ENCODE results near the gene PNRC2. TPM values are rescaled to one million over a fixed set of nuclear protein-coding genes. Genes with fewer than 3 reads are reported as not detected.

Gene PNRC2
- total and polyA plus RNA-seq, 2 of the 13 experiments (the other 11 are each of a cell fraction or from before 2014, with no cell fraction given), result 74.9 to 97.5 TPM

- TF ChIP-seq ASH2L (IDR thresholded peaks at IDR 0.05; ENCODE audit: insufficient read length, low read depth, low read length) (peak; percentile 91), CBFB (CRISPR knock-in tag; IDR thresholded peaks at IDR 0.05) (peak; percentile 71), ZFP62 (CRISPR knock-in tag; IDR thresholded peaks at IDR 0.05) (no peak), STAT6 (CRISPR knock-in tag; IDR thresholded peaks at IDR 0.05; ENCODE audit: borderline replicate concordance) (no peak; the same call in 1 of the 2 replicates), SSRP1 (CRISPR knock-in tag; IDR thresholded peaks at IDR 0.05) (no peak), ZMAT3 (CRISPR knock-in tag; conservative IDR thresholded peaks at IDR 0.05) (peak; percentile 86), ZNF660 (CRISPR knock-in tag; IDR thresholded peaks at IDR 0.05; ENCODE audit: borderline replicate concordance, low read depth) (no peak), ZNF564 (CRISPR knock-in tag; IDR thresholded peaks at IDR 0.05) (peak; percentile 85), ZNF264 (CRISPR knock-in tag; IDR thresholded peaks at IDR 0.05) (0 out of 2 replicates have a peak, but pooled peaks have one; percentile 40), MTA1 (CRISPR knock-in tag; IDR thresholded peaks at IDR 0.05; ENCODE audit: borderline replicate concordance) (peak; percentile 40; the same call in 1 of the 2 replicates), ZNF512B (CRISPR knock-in tag; IDR thresholded peaks at IDR 0.05; ENCODE audit: borderline replicate concordance) (no peak), ATM (IDR thresholded peaks at IDR 0.05; ENCODE audit: borderline replicate concordance) (no peak), XBP1 (CRISPR knock-in tag; IDR thresholded peaks at IDR 0.05) (no peak), ZNF333 (CRISPR knock-in tag; IDR thresholded peaks at IDR 0.05; ENCODE audit: borderline replicate concordance) (peak; percentile 97), ELF3 (CRISPR knock-in tag; IDR thresholded peaks at IDR 0.05) (peak; percentile 73; the same call in 1 of the 2 replicates)
- TF ChIP-seq, protein P1, sequence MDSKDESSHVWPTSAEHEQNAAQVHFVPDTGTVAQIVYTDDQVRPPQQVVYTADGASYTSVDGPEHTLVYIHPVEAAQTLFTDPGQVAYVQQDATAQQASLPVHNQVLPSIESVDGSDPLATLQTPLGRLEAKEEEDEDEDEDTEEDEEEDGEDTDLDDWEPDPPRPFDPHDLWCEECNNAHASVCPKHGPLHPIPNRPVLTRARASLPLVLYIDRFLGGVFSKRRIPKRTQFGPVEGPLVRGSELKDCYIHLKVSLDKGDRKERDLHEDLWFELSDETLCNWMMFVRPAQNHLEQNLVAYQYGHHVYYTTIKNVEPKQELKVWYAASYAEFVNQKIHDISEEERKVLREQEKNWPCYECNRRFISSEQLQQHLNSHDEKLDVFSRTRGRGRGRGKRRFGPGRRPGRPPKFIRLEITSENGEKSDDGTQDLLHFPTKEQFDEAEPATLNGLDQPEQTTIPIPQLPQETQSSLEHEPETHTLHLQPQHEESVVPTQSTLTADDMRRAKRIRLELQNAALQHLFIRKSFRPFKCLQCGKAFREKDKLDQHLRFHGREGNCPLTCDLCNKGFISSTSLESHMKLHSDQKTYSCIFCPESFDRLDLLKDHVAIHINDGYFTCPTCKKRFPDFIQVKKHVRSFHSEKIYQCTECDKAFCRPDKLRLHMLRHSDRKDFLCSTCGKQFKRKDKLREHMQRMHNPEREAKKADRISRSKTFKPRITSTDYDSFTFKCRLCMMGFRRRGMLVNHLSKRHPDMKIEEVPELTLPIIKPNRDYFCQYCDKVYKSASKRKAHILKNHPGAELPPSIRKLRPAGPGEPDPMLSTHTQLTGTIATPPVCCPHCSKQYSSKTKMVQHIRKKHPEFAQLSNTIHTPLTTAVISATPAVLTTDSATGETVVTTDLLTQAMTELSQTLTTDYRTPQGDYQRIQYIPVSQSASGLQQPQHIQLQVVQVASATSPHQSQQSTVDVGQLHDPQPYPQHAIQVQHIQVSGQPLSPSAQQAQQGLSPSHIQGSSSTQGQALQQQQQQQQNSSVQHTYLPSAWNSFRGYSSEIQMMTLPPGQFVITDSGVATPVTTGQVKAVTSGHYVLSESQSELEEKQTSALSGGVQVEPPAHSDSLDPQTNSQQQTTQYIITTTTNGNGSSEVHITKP (CRISPR knock-in tag; IDR thresholded peaks at IDR 0.05; ENCODE audit: low read depth), result peak; percentile 20; the same call in 1 of the 2 replicates
- TF ChIP-seq, protein P2, sequence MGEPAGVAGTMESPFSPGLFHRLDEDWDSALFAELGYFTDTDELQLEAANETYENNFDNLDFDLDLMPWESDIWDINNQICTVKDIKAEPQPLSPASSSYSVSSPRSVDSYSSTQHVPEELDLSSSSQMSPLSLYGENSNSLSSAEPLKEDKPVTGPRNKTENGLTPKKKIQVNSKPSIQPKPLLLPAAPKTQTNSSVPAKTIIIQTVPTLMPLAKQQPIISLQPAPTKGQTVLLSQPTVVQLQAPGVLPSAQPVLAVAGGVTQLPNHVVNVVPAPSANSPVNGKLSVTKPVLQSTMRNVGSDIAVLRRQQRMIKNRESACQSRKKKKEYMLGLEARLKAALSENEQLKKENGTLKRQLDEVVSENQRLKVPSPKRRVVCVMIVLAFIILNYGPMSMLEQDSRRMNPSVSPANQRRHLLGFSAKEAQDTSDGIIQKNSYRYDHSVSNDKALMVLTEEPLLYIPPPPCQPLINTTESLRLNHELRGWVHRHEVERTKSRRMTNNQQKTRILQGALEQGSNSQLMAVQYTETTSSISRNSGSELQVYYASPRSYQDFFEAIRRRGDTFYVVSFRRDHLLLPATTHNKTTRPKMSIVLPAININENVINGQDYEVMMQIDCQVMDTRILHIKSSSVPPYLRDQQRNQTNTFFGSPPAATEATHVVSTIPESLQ (CRISPR knock-in tag; conservative IDR thresholded peaks at IDR 0.05), result 0 out of 2 replicates have a peak, but pooled peaks have one; percentile 61
Measured at GRCh38 chr1:23979881-23980727, 20.5 kb downstream of the PNRC2 start, which contains the start of gene SRSF10 (continued).
